ENCODE results near the gene RND1. TPM values are rescaled to one million over a fixed set of nuclear protein-coding genes. Genes with fewer than 3 reads are reported as not detected.

Gene RND1
- total and polyA plus RNA-seq, 2 of the 8 experiments (the other 6 are each of a cell fraction or from before 2014, with no cell fraction given), result 15.8 to 17.1 TPM

DNA sequence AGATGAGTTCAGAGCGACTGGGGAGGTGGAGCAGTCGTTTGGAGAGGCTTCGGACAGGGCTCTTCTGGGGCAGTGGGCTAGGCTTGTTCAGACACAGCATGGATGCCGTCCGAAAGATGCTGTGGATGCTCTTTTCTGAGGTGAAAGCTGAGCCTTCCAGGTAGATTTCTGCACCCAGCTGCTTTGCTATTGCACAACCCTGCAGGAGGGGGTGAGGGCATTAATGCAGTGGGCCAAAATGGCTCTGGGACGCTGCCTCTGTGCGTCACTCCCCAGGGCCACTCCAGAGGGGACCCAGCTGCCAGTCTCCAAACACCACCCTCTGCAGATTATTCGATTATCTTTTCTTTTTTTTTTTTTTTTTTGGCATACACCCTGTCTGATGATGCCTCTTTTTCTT is 7.6 kb downstream of the RND1 start:
- no peak overlapping the region for H2BK15ac ChIP-seq (ENCODE audit: low read length)
- H3K27ac ChIP-seq (ENCODE audit: low read depth, low read length), result no peak overlapping the region
- no peak overlapping the region for H4K91ac ChIP-seq (replicated peaks; ENCODE audit: insufficient read length, low read length)
- no peak overlapping the region for H3K18ac ChIP-seq (ENCODE audit: extremely low read depth, low read length)
- H4K20me1 ChIP-seq (replicated peaks in 1 of 2; ENCODE audit: control insufficient read depth in 1 of 2, insufficient read depth in 2 of 2, low read length in 2 of 2), result peaks cover 2 to 7% of the 10 kb centered on the region in 2 experiments
- H2AK5ac ChIP-seq (ENCODE audit: low read depth, low read length), result no peak overlapping the region
- no peaks in the 10 kb centered on the region for H3K27me3 ChIP-seq (replicated peaks in 1 of 4; ENCODE audit: control insufficient read depth in 3 of 4, extremely low read depth in 1 of 4, insufficient read depth in 3 of 4, low read length in 3 of 4)
- no peak overlapping the region for H3K4me3 ChIP-seq (ENCODE audit: extremely low read depth in 1 of 4, insufficient read depth in 2 of 4, low read depth in 3 of 4, low read length in 4 of 4)
- no peak overlapping the region for H2BK20ac ChIP-seq (ENCODE audit: low read length)
- FAIRE-seq (no peak), DNase-seq (ENCODE audit: low read depth in 1 of 2, low spot score in 2 of 2) (no peak)
- H3K9ac ChIP-seq (replicated peaks in 1 of 4; ENCODE audit: extremely low read depth in 1 of 4, low read depth in 3 of 4, low read length in 3 of 4), result no peak overlapping the region
- ChIA-PET POLR2A (ENCODE audit: partially characterized antibody) (interaction anchor here (1.4 to 22.9 kb wide), 4 partner anchors 6 to 200 kb away, joined by 4 to 651 read pairs (median 104); partner anchors contain the start of gene RND1), CTCF (ENCODE audit: partially characterized antibody) (interaction anchor here (0.7 to 26.4 kb wide), 5 partner anchors 10 to 143 kb away, joined by 3 to 678 read pairs (median 3); no protein-coding TSS in a partner anchor)
- no peak overlapping the region for H3K4ac ChIP-seq (replicated peaks; ENCODE audit: insufficient read length, low read depth, low read length)
- H2AFZ ChIP-seq (ENCODE audit: low read length), result no peak overlapping the region
- H3K23me2 ChIP-seq (ENCODE audit: low read depth, low read length), result no peaks in the 10 kb centered on the region; the same call in 1 of the 2 replicates
- H3K9me3 ChIP-seq (ENCODE audit: insufficient read depth in 2 of 2, low read depth in 1 of 2, low read length in 1 of 2), result no peaks in the 10 kb centered on the region
- H4K8ac ChIP-seq (ENCODE audit: extremely low read depth, insufficient read depth, low read length), result no peak overlapping the region
- peaks cover 22 to 48% (median 34%) of the 10 kb centered on the region in 4 experiments for H3K36me3 ChIP-seq (ENCODE audit: control insufficient read depth in 2 of 4, insufficient read depth in 4 of 4, low read length in 3 of 4)
- peaks cover 0 to 7% of the 10 kb centered on the region in 2 experiments; a peak in 1 of 4 replicates for H3K79me2 ChIP-seq (ENCODE audit: control insufficient read depth in 1 of 2, insufficient read depth in 2 of 2, low read length in 2 of 2)
- no peak overlapping the region for H2BK120ac ChIP-seq (replicated peaks; ENCODE audit: low read depth, low read length)
- H2BK5ac ChIP-seq (ENCODE audit: low read depth, low read length), result no peak overlapping the region
- no peak overlapping the region for H3K4me2 ChIP-seq (ENCODE audit: insufficient read depth in 1 of 2, low read depth in 2 of 2, low read length in 2 of 2)
- H4K5ac ChIP-seq (ENCODE audit: insufficient read length, low read depth, low read length), result no peak overlapping the region
- no peaks in the 10 kb centered on the region; the same call in 1 of the 2 replicates for H3K79me1 ChIP-seq (ENCODE audit: low read depth, low read length)
- no peak overlapping the region for H2BK12ac ChIP-seq (ENCODE audit: low read depth, low read length)
- no peak overlapping the region for H3K14ac ChIP-seq (ENCODE audit: insufficient read length)
- peaks cover 0 to 4% (median 2%) of the 10 kb centered on the region in 4 experiments; a peak in 6 of 7 replicates for H3K4me1 ChIP-seq (replicated peaks in 1 of 4; ENCODE audit: control insufficient read depth in 3 of 4, insufficient read depth in 4 of 4, low read length in 3 of 4)
- no peak overlapping the region for H3K56ac ChIP-seq (replicated peaks; ENCODE audit: insufficient read length, low read depth, low read length)
- 0 out of 2 replicates have a peak, but pooled peaks have one; percentile 12 for TF ChIP-seq CEBPB (IDR thresholded peaks at IDR 0.05; ENCODE audit: low read depth, low read length)
- no peak for TF ChIP-seq SUZ12 (IDR thresholded peaks at IDR 0.05; ENCODE audit: low read length)
- H3K23ac ChIP-seq (ENCODE audit: insufficient read length), result no peak overlapping the region
- WGBS, 2 experiments (ENCODE audit: extremely low coverage in 1 of 2, insufficient coverage in 1 of 2, insufficient read length in 1 of 2, insufficient replicate concordance in 2 of 2, low coverage in 1 of 2, low lambda C conversion rate in 2 of 2, missing lambda C conversion rate in 1 of 2), result 98% methylated on average over 8 of the region's 8 CpGs; no CpG with 5 or more reads in 1 of the 2 experiments
